Endodermal cell (in vitro differentiated cells): ENCODE measurements around the gene AKT1. TPM values are rescaled to one million over a fixed set of nuclear protein-coding genes. Genes with fewer than 3 reads are reported as not detected.

Source experiments
- DNase-seq: peaks from one replicate; pipeline ENCODE4 v3.0.0-alpha.2; 2017
- H3K27ac ChIP-seq: 2 replicates; pipeline ENCODE4 v1.5.1; 2013; ENCODE audit warnings: mild to moderate bottlenecking, low read depth, low read length, moderate library complexity
- H3K27me3 ChIP-seq: 2 replicates; pipeline ENCODE4 v1.6.1; 2013; ENCODE audit warnings: mild to moderate bottlenecking, low read length, moderate library complexity; ENCODE audit not compliant: insufficient read depth, control insufficient read depth, poor library complexity, severe bottlenecking
- H3K36me3 ChIP-seq: 2 replicates; pipeline ENCODE4 v1.7.0; 2013; ENCODE audit warnings: mild to moderate bottlenecking, low read length, moderate library complexity; ENCODE audit not compliant: control insufficient read depth, insufficient read depth
- H3K4me1 ChIP-seq: one replicate; pipeline ENCODE4 v1.7.0; 2013; ENCODE audit warnings: low read length; ENCODE audit not compliant: control insufficient read depth, insufficient read depth
- H3K4me3 ChIP-seq: 2 replicates; pipeline ENCODE4 v1.5.1; 2013; ENCODE audit warnings: mild to moderate bottlenecking, low read length, moderate library complexity
- H3K9ac ChIP-seq: 2 replicates; pipeline ENCODE4 v1.6.1; 2013; ENCODE audit warnings: mild to moderate bottlenecking, low read length, moderate library complexity; ENCODE audit not compliant: poor library complexity, severe bottlenecking; ENCODE audit errors: extremely low read depth
- H3K9me3 ChIP-seq: 2 replicates; pipeline ENCODE4 v1.6.1; 2013; ENCODE audit warnings: mild to moderate bottlenecking, low read length, moderate library complexity; ENCODE audit not compliant: control insufficient read depth
- H3K27ac Mint-ChIP-seq: 2 replicates; pipeline ENCODE4 v1.8.0; 2020; ENCODE audit warnings: mixed read lengths
- H3K27me3 Mint-ChIP-seq: 2 replicates; pipeline ENCODE4 v1.8.0; 2021; ENCODE audit warnings: mild to moderate bottlenecking, mixed read lengths; ENCODE audit not compliant: insufficient read depth
- H3K36me3 Mint-ChIP-seq: 2 replicates; pipeline ENCODE4 v1.8.0; 2020; ENCODE audit warnings: low read depth, mixed read lengths
- H3K4me1 Mint-ChIP-seq: 2 replicates; pipeline ENCODE4 v1.8.0; 2020; ENCODE audit warnings: mixed read lengths
- H3K4me3 Mint-ChIP-seq: 2 replicates; pipeline ENCODE4 v1.8.0; 2020; ENCODE audit warnings: mild to moderate bottlenecking, moderate library complexity, mixed read lengths
- H3K9me3 Mint-ChIP-seq: 2 replicates; pipeline ENCODE4 v1.8.0; 2020; ENCODE audit warnings: mild to moderate bottlenecking, mixed read lengths
- CTCF ChIP-seq: fragments of 200-600 bp; sonication (generic); conservative IDR thresholded peaks from 2 replicates; pipeline ENCODE4 v1.5.0; 2021; ENCODE audit warnings: antibody characterized with exemption, mild to moderate bottlenecking
- WGBS, 2 experiments: methylation state at CpG; one replicate each; pipeline versions ENCODE4 v1.1.5 to v1.1.7; 2013; ENCODE audit warnings: missing lambda C conversion rate in 2 of 2, mixed read lengths in 1 of 2; ENCODE audit not compliant: insufficient coverage in 1 of 2, insufficient read length in 1 of 2; 5-methylcytosine and 5-hydroxymethylcytosine counted together
- total RNA-seq, 2 donors: library from RNA; stranded (reverse); fragmentation: NEBNext Ultra II Directional in 1 of 2; extraction: Animal tissue kit (Norgen Biotek cat#: 25700) in 1 of 2; gene quantifications; 2 replicates in 1 of 2; 3 replicates in 1 of 2; pipeline ENCODE4 v1.2.1, GENCODE V29; 2021

Gene AKT1
- total RNA-seq, 2 donors from 2014 or later = 133 to 152 TPM

DNA sequence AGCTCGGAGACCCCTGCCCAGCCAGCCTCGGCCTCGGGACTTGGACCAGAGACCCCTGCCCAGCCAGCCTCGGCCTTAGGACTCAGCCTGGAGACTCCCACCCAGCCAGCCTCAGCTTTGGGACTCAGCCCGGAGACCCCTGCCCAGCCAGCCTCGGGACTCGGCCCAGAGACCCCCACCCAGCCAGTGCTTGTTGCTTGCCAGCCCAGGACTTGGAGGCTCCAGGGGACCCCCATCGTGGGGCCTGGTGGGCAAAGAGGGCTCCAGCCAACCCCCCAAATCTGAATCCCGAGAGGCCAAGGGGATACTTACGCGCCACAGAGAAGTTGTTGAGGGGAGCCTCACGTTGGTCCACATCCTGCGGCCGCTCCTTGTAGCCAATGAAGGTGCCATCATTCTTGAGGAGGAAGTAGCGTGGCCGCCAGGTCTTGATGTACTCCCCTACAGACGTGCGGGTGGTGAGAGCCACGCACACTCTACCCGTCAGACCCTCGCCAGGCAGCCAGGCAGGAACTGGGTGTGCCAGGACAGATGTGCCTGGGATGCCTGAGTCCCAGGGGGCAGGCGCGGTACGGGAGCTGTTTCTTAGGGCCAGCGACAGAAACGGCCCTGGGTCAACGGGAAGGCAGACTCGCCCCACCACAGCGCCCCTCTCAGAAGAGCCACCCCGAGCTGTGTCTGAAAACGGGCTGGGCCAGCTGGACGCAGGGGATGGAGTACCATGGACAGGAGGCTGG lies 15.6 kb downstream of the AKT1 start:
- no peak overlapping the region for H3K27ac Mint-ChIP-seq
- Histone ChIP-seq H3K36me3 (peaks cover 32% of the 10 kb centered on the region), H3K9ac (no peak overlapping the region), H3K4me3 (no peak overlapping the region), H3K27me3 (no peaks in the 10 kb centered on the region), H3K27ac (no peak overlapping the region), H3K9me3 (no peaks in the 10 kb centered on the region), H3K4me1 (no peaks in the 10 kb centered on the region)
- DNase-seq = no peak
- H3K4me1 Mint-ChIP-seq = no peaks in the 10 kb centered on the region
- no peak overlapping the region for H3K4me3 Mint-ChIP-seq
- WGBS, 2 experiments = 95 to 96% methylated on average over 23 to 32 of the region's 32 CpGs
- H3K9me3 Mint-ChIP-seq = no peaks in the 10 kb centered on the region
- H3K27me3 Mint-ChIP-seq = no peaks in the 10 kb centered on the region
- peaks cover 21% of the 10 kb centered on the region for H3K36me3 Mint-ChIP-seq
- TF ChIP-seq CTCF = no peak

DNA sequence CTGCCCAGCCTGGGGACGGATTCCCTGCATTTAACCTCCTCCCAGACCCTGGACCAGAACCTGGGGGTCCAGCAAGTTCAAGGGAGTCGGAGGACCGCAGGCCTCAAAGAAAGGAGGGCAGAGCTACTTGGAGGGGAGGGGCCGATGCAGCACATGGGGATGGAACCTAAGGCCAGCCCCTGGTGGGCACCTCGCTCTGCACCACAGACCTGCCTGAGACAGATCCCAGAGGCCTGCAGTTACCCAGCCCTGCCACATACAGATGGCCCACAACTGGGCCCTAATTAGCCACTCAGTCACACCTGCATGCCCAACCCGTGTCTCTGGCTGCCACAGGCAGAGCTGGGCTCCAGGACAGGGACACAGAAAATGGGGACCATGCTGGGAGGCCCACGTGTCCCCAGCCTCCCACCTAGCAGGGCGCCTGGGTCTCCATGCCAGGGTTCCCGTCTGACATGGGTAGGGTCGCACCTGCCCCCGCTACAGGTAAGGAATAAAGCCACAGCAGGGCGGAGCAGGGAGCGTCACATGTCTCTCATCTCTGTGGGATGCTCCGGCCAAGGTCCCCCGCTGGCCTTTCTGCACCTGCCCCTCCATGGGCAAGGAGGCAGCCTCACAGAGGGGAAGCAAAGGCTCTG lies 16.7 kb downstream of the AKT1 start:
- Histone ChIP-seq H3K27ac (peak overlapping the region; percentile 77), H3K9me3 (no peaks in the 10 kb centered on the region), H3K9ac (no peak overlapping the region), H3K4me1 (no peaks in the 10 kb centered on the region), H3K27me3 (no peaks in the 10 kb centered on the region), H3K36me3 (peaks cover 32% of the 10 kb centered on the region), H3K4me3 (no peak overlapping the region)
- Mint-ChIP-seq H3K27ac (no peak overlapping the region), H3K4me3 (no peak overlapping the region), H3K4me1 (no peaks in the 10 kb centered on the region), H3K36me3 (peaks cover 21% of the 10 kb centered on the region), H3K9me3 (no peaks in the 10 kb centered on the region), H3K27me3 (no peaks in the 10 kb centered on the region)
- TF ChIP-seq CTCF = peak; percentile 24
- DNase-seq = no peak
- 92% methylated on average over 5 to 15 of the region's 15 CpGs for WGBS, 2 experiments

DNA sequence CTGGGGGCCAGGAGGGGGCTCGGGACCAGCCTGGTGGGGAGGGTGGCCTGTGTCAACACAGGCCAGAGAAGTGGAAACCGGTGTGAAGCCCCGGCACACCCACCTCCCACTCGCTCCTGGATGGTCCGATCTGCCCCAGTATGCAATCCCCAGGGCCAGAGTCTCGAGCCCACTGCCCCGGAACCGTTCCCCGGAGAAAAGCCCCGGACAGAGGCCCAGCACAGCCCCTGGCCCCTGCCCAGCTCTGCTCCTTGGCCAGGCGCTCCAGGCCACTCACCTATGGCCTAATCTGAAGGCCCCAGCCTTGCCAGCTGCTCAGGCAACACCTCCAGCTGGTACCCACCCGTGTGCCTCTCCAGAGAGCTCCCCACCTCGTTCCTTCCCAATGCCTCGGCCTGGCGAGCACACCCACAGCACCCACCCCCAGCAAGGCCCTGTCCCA lies 17.7 kb downstream of the AKT1 start:
- H3K36me3 ChIP-seq = peaks cover 40% of the 10 kb centered on the region
- no peak overlapping the region for H3K4me3 Mint-ChIP-seq
- WGBS, 2 experiments = 87% methylated on average over 5 to 15 of the region's 15 CpGs

More for the DNA sequence above, 17.7 kb downstream of the AKT1 start:
- Histone ChIP-seq H3K9ac (no peak overlapping the region), H3K4me3 (no peak overlapping the region), H3K4me1 (no peaks in the 10 kb centered on the region), H3K9me3 (no peaks in the 10 kb centered on the region), H3K27ac (peak overlapping the region; percentile 77), H3K27me3 (no peaks in the 10 kb centered on the region)
- no peak for DNase-seq
- TF ChIP-seq CTCF = no peak
- no peak overlapping the region for H3K27ac Mint-ChIP-seq
- no peaks in the 10 kb centered on the region for H3K4me1 Mint-ChIP-seq
- H3K36me3 Mint-ChIP-seq = peaks cover 29% of the 10 kb centered on the region
- no peaks in the 10 kb centered on the region for H3K9me3 Mint-ChIP-seq
- H3K27me3 Mint-ChIP-seq = no peaks in the 10 kb centered on the region
